Kidney epithelial cell (primary cell): ENCODE measurements around the gene MCTP1. TPM values are rescaled to one million over a fixed set of nuclear protein-coding genes. Genes with fewer than 3 reads are reported as not detected.

Source experiments
- DNase-seq: peaks from one replicate; pipeline ENCODE4 v3.0.0-alpha.2; 2010; ENCODE audit warnings: low read depth
- H3K27me3 ChIP-seq: 2 replicates; pipeline ENCODE4 v1.6.0; 2011; ENCODE audit warnings: low read length; ENCODE audit not compliant: control insufficient read depth, insufficient read depth
- H3K36me3 ChIP-seq: 2 replicates; pipeline ENCODE4 v1.5.1; 2011; ENCODE audit warnings: low read length; ENCODE audit not compliant: control insufficient read depth, insufficient read depth
- H3K4me3 ChIP-seq: 2 replicates; pipeline ENCODE4 v1.5.1; 2011; ENCODE audit warnings: low read depth, mild to moderate bottlenecking, control low read depth, low read length
- CTCF ChIP-seq: IDR thresholded peaks from 2 replicates; pipeline ENCODE4 v1.5.1; 2011; ENCODE audit warnings: mild to moderate bottlenecking, moderate library complexity, low read length, control low read depth, inconsistent platforms; ENCODE audit not compliant: insufficient read depth, poor library complexity, severe bottlenecking
- total RNA-seq: library from RNA; depleted of rRNA; stranded (reverse); fragments of >200 nt; gene quantifications from 2 replicates; pipeline ENCODE4 v1.2.3, GENCODE V29; 2015

Gene MCTP1
- total RNA-seq, 1 donor from 2014 or later: 12.9 TPM

- Histone ChIP-seq H3K36me3 (no peaks in the 10 kb centered on the region), H3K4me3 (no peak overlapping the region), H3K27me3 (no peaks in the 10 kb centered on the region)
- no peak for TF ChIP-seq CTCF
- DNase-seq: no peak
Measured at GRCh38 chr5:95304711-95305110, 19.8 kb upstream of the MCTP1 start.

- Histone ChIP-seq H3K27me3 (no peaks in the 10 kb centered on the region), H3K36me3 (no peaks in the 10 kb centered on the region), H3K4me3 (no peak overlapping the region)
- no peak for TF ChIP-seq CTCF
- DNase-seq: no peak
Measured at GRCh38 chr5:95298651-95299050, 13.8 kb upstream of the MCTP1 start.

- no peak for DNase-seq
- H3K36me3 ChIP-seq: no peaks in the 10 kb centered on the region
- TF ChIP-seq CTCF: no peak
- no peak overlapping the region for H3K4me3 ChIP-seq
- H3K27me3 ChIP-seq: no peaks in the 10 kb centered on the region
Measured at GRCh38 chr5:95296291-95296690, 11.4 kb upstream of the MCTP1 start.

- peaks cover 11% of the 10 kb centered on the region for H3K27me3 ChIP-seq
- H3K36me3 ChIP-seq: no peaks in the 10 kb centered on the region
- no peak for TF ChIP-seq CTCF
- peak overlapping the region; percentile 65 for H3K4me3 ChIP-seq
- no peak for DNase-seq
Measured at GRCh38 chr5:95285409-95285755, 488 bp upstream of the MCTP1 start.

GRCh38 chr5:95283761-95284571 is 928 bp downstream of the MCTP1 start:
- no peak for DNase-seq

More at GRCh38 chr5:95283761-95284571, 928 bp downstream of the MCTP1 start:
- peak; percentile 56 for TF ChIP-seq CTCF
- Histone ChIP-seq H3K4me3 (peak overlapping the region; percentile 65), H3K27me3 (peaks cover 10% of the 10 kb centered on the region), H3K36me3 (no peaks in the 10 kb centered on the region)
